Ramos (cell line): ENCODE data around the gene SYT1.
"Not testable (repeated sequence)": the region's sequence is repeated elsewhere in the genome, so short reads cannot be mapped to it uniquely, and the experiment has no call there.

ENCODE experiments used
- in situ Hi-C: fragments of 300-500 bp; cut with MboI; formaldehyde crosslinking; loops from one replicate; pipeline ENCODE4 v1.14.3; 2022; ENCODE audit warnings: low sequenced_read_pairs; ENCODE audit not compliant: unreplicated experiment

Gene SYT1

DNA sequence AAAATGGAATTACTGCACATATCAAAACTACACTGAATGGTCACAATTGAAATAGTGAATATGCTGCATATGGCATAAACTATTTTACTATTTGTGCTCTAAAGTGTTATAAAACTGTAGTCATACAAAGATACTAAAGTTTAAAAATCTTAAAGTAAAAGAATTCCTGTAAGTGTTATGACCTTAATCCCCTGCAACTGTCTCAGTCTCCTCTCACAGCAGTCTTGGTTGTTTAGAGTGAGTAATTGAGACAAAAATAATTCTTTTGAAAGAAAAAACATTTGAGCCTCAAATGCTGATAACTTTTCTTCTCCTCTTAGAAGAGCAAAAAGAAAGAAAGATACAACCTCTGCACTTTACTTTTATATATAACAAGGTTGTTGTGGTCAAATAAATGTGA is 99.9 kb downstream of the SYT1 start:
- in situ Hi-C loops, result no loop called here

DNA sequence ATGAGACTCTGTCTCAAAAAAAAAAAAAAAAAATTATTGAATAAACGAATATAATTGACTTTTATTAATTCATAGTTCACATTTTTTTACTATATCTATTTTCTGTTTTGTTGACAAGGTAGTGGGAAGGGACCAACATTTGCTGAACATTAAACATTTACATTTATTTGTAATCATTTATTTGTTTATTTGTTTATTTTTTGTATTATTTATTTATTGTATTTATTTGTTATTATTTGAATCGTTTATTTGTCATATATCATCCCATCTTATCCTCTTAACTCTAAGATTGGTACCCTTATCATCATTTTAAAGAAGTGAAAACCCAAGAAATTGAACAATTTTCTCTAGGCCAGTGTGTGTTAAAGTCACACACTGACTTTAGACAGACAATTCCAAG is 101.5 kb downstream of the SYT1 start:
- in situ Hi-C loops, result no loop called here

DNA sequence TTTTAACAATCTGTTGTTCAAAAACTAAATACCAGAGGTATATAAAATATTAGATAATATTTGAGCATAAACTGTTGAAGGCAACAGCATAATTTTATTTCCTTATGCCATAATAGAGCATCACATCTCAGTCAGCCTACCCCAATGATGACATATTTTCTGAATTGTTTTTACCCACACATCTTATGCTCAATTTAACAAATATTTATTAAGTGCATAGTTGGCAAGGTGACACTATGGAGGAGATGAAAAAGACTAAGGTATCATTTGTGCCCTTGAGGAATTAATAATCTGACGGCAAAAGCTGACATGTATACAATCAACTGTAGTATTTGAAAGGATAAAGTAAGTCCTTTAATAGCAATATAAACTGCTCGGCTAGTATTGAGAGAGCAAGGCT is 102.4 kb downstream of the SYT1 start:
- in situ Hi-C loops, result no loop called here

DNA sequence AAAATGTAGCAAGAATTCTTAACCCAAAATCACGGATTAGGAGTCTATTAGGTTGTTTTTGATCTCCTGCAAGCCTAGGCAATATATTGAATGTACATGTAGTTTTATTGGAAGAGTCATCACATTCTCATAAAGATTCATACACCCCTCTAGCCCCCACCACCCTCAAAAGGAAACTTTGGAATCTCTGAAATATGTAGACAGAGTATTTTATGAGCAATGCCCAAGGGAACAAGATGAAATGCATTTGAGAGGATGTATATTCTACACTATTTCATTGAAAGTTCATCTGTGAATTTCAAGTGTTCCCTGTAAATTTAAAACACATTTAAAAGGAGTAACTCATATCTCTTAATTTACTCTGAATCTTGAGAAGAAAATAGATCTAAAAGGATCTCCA is 103.7 kb downstream of the SYT1 start:
- in situ Hi-C loops, result no loop called here

DNA sequence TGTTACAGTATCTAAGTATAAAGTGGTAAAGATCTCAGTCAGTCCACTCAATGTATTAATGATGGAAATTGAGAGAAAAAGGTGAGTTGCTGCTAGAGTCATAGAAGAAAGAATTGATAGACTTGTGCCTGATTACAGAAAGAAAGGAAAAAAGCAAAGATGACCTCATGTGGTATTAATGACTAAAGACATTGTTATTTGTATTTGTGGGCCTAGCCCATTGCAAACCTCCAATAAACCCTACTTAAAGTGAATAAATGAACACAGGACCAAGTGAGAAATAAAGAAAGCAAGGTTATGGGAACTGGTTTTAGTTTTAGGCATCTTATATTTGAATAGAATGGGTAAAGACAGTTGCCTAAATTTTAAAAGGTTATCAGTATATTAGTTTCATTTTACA is 105.5 kb downstream of the SYT1 start:
- in situ Hi-C loops, result no loop called here

DNA sequence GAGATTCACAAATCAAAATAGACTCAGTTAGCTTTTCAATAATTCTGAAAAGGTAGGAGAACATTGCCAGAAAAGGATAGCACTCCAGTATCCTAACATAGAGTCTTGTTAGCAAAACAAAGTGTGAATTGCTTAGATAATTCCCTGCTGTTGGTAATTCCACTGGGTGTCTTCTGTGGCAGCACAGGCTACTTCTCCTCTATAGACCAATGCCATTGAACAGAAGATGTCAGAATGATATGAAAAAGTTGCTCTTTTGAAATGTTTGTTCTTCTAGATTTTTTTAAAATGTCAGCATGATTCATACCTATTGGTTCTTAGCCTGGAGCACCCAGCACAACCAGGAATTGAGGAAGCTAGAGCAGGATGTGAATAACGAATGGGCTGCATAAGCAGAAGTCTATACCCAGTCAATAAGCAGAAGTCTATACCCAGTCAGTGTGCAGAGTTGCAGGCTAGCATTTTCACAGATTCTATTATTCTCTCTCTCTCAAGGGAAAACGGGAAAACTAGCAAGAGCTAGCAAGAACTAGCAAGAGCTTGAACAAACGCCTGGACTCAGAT is 112.8 kb downstream of the SYT1 start:
- in situ Hi-C loops, result no loop called here

DNA sequence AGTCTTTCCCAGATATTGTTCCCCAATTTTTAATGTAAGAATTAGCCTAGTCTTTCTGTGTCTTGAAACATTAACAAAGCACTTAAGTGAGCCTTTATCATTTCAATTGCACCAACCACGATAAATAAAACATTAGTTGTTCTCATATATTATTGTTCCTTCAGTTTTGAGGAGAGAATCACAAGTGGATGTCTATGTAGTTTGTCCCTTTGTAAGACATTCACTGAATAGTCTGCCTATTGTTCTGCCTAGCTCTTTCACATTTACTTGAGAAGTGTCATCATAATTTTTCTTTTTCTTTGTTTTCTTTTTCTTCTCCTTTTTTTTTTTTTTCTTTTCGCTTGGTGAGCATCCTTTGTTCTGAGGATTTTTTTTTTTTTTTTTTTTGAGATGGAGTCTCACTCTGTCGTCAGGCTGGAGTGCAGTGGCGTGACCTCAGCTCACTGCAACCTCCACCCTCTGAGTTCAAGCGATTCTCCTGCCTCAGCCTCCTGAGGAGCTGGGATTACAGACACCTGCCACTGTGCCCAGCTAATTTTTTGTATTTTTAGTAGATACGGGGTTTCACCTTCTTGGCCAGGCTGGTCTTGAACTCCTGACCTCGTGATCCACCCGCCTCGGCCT is 129.7 kb downstream of the SYT1 start:
- in situ Hi-C loops, result no loop called here

DNA sequence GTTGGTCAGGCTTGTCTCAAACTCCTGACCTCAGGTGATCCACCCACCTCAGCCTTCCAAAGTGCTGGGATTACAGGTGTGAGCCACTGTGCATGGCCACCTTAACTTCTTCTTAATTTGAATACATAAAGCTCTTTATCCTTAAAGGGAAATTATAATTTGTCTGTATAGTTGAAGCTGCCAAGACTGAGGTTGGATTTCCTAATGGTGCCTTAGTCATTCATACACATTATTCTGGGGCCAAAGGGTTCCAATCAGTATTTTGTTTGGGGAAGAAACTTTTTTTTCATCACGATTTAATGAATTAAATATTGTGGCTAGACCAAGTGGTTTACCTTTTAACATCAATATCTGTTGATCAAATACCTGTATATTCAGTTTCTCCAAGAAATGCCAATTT is 135.9 kb downstream of the SYT1 start:
- in situ Hi-C loops, result no loop called here

DNA sequence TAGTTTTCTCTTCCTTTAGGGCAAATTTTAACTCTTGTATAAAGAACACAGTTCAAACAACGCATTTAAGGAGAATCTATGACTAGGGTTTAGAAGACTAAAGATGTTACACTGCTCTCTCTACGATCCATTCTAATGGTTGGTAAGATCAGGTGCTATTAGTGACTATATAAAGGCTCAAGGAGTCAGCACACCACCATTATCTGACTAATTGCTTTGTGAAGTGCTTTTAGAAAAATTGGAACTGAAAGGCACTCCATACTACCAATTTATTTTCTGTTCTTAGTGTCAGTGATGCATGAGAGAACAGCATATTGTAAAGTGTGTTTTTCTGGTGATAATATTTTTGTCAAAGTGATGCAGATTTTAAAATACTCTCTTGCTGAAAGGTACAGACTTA is 136.8 kb downstream of the SYT1 start:
- in situ Hi-C loops, result no loop called here

DNA sequence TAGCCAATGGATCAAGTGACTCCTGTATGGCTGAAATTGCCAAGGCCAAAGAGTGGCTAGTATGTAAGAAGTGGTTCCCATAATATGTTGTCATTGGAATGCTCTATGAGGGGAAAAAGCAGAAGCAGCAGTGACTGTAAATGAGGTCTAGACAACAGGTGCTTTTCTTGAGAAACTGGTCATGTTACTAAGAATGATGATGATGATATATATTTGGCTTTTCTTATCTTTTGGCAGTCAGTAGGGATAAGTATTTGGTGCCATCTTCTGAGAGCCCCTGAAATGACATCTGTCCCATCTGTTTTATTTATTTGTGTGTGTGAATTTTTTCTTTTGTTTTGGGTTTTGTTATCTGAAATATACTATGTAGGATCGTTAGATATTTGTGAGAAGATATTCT is 141.7 kb downstream of the SYT1 start:
- in situ Hi-C loops, result no loop called here

DNA sequence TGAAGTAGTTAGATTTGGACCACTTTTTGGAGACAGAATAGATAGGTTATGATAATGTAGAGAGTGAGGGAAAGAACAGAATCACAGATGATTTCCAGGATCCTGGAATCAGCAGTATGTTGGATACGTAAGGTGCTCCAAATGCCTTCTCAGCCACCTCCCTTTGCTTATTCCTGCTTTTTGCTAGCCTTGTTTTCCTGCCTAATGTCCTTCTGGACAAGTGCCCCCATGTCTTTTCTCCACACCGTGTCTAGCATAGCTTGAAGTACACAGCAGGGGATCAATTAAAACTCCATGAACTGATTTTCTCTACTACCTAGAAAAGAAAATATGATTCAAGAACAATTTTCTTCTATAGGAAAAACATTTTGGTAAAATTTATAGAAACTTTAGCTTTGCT is 144.0 kb downstream of the SYT1 start:
- in situ Hi-C loops, result no loop called here

DNA sequence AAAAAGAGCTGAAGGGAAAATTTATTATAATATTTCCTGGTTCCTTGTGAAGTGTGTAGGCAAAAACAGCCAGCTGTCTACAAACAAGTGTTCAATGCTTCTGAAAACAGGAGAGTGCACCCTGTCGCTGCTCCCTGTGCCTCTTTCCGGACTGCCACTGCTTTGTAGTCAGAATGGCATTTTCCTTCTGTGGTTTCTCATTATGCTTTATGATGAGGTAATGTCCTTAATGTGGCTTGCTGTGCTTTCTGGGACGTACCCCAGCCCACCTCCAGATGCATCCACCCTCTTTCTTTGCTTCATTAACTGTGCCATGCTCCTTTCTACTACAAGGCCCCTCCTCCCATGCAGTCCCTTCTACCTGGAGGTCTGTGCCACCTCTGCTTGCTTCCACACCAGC is 148.1 kb downstream of the SYT1 start:
- in situ Hi-C loops, result no loop called here

DNA sequence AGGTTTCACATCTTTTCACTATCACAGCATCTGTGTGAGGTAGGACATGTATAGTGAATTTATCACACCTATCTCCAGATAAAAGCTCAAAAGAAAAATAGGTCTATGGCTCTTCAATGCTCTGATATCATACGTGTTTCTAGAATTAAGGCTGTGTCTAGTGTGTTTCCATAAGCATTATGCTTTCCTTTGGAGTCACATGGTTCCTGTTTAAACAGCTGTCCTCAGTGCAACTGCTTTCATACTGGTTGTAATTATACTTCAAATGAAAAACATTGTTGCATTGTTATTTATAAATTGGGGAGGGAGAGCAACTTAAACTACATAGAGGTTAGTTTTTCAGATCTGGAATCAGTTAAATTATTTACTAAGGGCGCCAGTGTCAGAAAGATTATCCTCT is 151.6 kb downstream of the SYT1 start:
- in situ Hi-C loops, result no loop called here

DNA sequence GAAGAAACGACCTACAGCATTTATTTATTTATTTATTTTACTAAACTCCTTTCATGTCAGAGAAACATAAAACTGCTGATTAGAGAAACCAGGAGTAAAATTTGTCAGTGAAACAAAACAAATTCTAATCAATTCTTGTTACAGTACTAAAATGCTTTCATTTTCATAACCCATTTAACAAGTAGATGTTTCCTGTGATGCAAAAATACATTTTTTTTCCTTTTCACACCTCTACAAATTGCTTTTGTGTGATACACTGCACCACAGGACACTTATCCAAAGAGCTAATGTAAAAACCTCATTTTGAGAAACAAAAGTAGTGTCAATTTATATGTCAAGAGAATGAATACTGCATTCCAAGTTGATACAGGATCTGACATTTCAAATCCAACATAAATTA is 155.1 kb downstream of the SYT1 start:
- in situ Hi-C loops, result no loop called here

DNA sequence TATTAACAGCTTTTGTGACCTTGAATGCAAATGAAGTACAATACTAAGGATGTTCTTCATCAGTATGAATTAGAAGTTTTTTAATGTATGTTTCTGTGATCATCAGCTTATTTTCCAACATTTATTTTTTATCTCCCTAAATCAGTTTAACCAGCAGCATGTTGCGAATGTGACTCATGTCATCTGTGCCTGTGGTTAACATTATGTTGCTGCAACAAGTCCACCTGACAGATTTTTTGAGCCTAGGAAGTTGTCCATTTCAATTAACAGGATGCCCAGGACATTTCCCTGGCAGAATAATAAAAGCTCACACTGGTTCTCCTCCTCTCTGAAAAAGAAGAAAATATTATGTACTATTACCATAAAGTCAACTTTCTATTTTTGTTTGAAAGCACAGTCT is 155.5 kb downstream of the SYT1 start:
- in situ Hi-C loops, result no loop called here

DNA sequence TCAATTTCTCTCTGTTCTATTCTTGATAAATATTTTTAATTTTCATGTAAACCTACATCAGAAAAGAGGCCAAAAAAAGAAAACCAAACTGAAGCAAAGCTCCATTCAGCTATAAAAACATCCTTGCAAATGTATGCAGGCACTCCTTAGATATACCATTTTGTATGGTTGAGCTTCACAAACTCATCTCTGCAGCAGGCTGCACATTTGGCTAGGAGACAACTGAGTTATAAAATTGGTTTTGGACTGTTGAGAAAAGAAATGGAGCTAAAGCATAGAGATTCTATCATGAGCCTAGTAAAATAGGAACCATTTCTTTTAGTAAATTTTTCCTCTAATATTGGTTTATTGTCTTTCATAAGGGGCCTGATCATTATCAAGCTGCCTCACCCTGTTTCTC is 156.4 kb downstream of the SYT1 start:
- in situ Hi-C loops, result no loop called here

DNA sequence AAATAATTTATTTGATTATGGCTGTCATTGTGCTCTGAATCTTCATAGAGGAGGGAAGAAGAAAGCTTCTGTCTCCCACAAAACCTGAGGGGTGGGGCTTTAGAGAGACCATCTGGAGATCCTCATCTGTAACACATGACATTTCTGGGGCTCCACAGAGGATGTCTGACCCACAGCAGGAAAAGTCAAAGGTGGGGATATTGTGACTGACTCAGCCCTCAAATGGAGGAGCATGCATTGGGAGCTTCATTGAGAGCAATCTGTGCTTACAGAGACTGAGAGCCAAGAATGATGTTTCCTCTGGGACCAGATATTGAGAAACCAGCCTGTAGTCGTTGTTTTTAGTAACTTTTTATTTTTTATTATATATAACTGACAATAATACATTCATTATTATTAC is 158.7 kb downstream of the SYT1 start:
- in situ Hi-C loops, result no loop called here

DNA sequence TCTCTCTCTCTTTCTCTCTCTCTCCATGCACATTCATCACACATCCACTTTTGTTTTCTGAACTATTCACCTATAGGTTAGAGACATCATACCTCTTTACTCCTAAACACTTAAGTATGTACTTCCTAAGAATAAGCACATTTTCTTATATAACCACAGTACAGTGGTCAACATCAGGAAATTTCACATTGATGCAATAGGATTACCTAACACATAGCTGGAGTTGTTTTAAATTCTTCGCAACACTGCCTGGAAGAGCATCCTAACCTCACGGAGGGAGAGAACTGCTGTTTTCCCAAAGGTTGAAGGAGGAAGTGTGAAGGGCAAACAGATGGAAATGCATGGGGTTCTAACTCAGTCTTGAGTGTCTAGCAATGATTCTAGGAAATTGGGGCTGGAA is 159.2 kb downstream of the SYT1 start:
- in situ Hi-C loops, result no loop called here

DNA sequence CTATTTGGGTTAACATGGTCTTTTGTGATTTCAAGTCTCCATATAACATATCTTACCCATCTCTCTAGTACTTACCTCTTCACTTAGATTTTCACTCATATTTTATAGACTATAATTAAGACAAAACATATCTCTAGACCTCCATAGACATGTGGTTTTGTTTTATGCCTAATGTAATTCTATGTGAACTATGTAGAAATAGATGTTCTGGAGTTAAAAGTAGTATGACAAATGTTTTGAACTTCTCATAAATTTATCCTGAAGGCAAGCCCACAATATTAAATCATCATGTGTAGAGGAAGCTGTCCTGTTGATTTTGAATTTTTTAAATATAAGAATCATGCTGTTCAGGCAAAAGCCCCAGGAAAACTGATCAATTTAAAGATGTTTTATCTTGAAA is 169.2 kb downstream of the SYT1 start:
- in situ Hi-C loops, result no loop called here

DNA sequence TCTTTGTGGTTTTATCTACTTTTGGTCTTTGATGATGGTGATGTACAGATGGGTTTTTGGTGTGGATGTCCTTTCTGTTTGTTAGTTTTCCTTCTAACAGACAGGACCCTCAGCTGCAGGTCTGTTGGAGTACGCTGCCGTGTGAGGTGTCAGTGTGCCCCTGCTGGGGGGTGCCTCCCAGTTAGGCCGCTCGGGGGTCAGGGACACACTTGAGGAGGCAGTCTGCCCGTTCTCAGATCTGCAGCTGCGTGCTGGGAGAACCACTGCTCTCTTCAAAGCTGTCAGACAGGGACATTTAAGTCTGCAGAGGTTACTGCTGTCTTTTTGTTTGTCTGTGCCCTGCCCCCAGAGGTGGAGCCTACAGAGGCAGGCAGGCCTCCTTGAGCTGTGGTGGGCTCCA is 180.2 kb downstream of the SYT1 start:
- in situ Hi-C loops, result not testable (repeated sequence)

DNA sequence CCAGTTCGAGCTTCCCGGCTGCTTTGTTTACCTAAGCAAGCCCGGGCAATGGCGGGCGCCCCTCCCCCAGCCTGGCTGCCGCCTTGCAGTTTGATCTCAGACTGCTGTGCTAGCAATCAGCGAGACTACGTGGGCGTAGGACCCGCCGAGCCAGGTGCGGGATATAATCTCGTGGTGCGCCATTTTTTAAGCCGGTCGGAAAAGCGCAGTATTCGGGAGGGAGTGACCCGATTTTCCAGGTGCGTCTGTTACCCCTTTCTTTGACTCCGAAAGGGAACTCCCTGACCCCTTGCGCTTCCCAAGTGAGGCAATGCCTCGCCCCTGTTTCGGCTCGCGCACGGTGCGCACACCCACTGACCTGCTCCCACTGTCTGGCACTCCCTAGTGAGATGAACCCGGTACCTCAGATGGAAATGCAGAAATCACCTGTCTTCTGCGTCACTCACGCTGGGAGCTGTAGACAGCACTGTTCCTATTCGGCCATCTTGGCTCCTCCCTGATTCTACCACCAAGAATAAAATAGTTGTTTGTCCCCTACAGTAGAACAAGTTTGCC is 180.7 kb downstream of the SYT1 start:
- in situ Hi-C loops, result not testable (repeated sequence)

DNA sequence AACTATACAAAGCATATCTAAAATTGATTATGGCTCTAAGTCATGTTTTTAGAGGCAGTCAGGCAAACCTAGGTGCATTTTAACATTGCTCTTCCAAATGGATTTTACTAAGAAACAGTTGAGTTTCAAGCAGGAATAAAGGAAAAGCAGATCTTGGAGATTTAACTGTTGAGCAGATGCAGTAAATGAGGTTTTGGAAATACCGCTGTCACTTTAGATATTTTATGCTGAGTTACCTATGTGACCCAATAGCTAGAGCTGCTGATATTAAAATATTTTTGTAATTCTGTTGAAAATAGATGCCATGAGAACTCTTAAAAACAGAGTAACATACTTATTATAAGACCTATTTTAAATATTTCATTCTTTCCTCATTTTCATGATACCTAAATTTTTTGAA is 181.4 kb downstream of the SYT1 start:
- in situ Hi-C loops, result no loop called here
